HTR-8/SVneo (cell line): ENCODE results near the gene RPS10.
"Not testable (repeated sequence)": the region's sequence is repeated elsewhere in the genome, so short reads cannot be mapped to it uniquely, and the experiment has no call there.

ENCODE experiments used
- DNase-seq: peaks from one replicate; pipeline ENCODE4 v3.0.0; 2011; ENCODE audit warnings: low spot score, mixed read lengths; ENCODE audit not compliant: insufficient read length
- FAIRE-seq: peaks from 2 replicates; lab custom pipeline; 2011; peaks lifted over from hg19 to GRCh38; lab: Jason Lieb, UNC

The RPS10 gene

GRCh38 chr6:34455831-34456230 lies 30.0 kb upstream of the RPS10 start:
- FAIRE-seq, result no peak
- DNase-seq, result no peak

- DNase-seq (no peak), FAIRE-seq (no peak)
These were observed 25.3 kb upstream of the RPS10 start for GRCh38 chr6:34451192-34451591.

DNA sequence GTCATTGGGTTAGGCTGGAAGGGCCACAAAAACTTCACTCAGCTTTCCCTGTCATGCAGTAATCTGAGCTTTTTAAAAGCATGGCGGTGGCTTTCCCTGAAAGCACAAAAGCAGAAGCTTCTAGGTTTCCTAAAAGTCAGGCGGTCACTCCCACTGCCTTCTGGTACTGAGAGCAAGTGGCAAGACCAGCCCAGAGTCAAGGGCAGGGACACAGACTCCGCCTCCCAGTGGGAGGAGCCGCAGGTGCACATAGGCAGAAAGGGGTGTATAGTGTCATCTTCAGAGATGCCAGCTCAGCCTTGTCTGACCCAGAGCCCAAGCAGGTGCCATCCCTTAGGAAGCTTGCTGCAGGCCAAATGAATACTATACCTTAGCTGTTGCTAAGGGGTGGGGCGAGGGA lies 22.0 kb upstream of the RPS10 start:
- FAIRE-seq, result no peak
- DNase-seq, result no peak

- DNase-seq (no peak), FAIRE-seq (no peak)
These were observed 21.5 kb upstream of the RPS10 start for GRCh38 chr6:34447386-34447785.

GRCh38 chr6:34445313-34445860 lies 19.5 kb upstream of the RPS10 start:
- FAIRE-seq (no peak), DNase-seq (no peak)

DNA sequence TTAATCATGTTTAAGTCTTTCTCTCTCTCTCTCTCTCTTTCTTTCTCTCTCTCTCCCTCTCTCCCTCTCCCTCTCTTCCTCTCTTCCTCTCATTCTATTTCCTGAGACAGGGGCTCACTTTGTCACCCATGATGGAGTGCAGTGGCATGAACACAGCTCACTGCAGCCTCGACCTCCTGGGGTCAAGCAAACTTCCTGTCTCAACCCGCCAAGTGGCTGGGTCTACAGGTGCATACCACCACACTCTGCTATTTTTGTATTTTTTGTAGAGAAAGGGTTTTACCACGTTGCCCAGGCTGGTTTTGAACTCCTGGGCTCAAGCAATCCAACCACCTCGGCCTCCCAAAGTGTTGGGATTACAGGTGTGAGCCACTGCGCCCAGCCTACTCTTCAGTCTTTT lies 15.7 kb upstream of the RPS10 start:
- no peak for FAIRE-seq
- DNase-seq, result no peak

DNA sequence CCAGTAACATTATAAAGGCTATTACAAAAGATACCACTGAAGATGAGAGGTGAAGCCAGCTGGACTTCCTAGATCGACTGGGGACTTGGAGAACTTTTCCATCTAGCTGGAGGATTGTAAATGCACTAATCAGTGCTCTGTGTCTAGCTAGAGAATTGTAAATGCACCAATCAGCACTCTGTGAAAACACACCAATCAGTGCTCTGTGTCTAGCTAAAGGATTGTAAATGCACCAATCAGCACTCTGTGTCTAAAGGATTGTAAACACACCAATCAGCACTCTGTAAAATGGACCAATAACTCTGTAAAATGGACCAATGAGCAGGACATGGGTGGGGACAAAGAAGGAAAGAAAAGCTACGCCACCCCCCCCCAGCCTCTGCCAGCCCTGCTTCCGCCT lies 13.6 kb upstream of the RPS10 start:
- FAIRE-seq (no peak), DNase-seq (no peak)

GRCh38 chr6:34438705-34439104 lies 12.8 kb upstream of the RPS10 start:
- FAIRE-seq (no peak), DNase-seq (no peak)

GRCh38 chr6:34437644-34437970 lies 11.7 kb upstream of the RPS10 start:
- FAIRE-seq (no peak), DNase-seq (no peak)

DNA sequence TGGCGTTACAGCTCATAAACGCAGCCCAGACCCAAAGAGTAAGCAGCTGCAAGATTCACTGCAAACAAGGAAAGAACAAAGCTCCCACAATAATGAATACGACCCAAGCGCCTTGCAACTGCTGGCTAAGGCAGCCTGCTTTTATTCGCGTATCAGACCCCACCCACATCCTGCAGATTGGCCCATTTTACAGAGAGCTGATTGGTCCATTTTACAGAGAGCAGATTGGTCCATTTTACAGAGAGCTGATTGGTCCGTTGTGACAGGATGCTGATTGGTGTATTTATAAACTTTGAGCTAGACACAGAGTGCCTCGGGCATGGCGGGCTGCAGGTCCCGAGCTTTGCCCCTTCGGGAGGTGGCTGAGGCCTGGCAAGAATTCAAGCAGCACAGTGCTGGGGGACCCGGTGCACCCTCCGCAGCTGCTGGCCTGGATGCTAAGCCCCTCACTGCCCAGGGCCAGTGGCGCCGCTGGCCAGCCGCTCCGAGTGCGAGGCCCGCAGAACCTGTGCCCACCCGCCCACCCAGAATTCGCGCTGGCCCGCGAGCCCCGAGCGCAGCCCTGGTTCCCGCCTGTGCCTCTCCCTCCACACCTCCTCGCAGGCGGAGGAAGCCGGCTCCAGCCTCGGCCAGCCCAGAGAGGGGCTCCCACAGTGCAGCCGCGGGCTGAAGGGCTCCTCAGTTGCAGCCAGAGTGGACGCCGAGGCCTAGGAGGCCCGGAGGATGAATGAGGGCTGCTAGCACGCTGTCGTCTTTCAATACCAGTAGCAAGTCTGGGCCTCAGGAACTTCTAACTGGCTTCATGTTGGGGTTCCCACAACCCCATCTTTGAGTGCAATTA lies 11.2 kb upstream of the RPS10 start:
- no peak for DNase-seq
- no peak for FAIRE-seq

- FAIRE-seq, result no peak
These were observed 10.0 kb upstream of the RPS10 start for GRCh38 chr6:34435916-34436315.

DNA sequence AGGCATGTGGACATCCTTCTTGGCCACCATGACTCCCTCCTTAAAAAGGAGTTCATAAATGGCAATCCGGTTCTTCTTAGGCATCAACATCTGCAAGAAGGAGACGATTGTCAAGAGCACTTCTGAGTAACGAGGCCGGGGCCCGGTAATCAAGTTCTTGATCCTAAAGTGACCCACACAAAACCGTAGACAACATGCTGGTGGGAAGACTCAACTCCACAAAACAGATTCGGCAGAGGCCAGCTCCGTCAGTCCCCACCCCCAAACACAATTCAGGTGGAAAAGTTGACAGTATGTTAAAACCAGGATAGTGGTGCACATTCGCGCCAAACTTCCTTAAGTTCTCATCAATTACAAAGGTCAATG lies 754 bp downstream of the RPS10 start:
- FAIRE-seq (no peak), DNase-seq (no peak)

More at GRCh38 chr6:34435916-34436315, 10.0 kb upstream of the RPS10 start:
- no peak for DNase-seq

- FAIRE-seq, result no peak
- no peak for DNase-seq
These were observed 1.4 kb downstream of the RPS10 start for GRCh38 chr6:34424200-34425131.

DNA sequence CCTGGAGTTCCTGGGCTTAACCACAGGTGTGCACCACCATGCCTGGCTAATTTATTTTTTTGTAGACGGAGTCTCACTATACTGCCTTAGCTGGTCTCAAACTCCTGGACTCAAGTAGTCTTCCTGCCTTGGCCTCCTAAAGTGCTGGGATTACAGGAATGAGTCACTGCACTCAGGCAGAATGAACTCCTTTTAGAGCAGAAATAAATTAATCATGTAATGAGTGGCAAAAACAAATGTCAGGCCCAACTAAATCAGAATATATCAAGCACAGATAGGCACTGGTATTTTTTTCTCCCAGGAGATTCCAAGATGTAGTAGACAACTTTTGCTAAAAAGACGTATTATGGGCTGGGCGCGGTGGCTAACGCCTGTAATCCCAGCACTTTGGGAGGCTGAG lies 2.6 kb downstream of the RPS10 start:
- FAIRE-seq, result no peak
- no peak for DNase-seq

GRCh38 chr6:34418367-34418766 lies 7.5 kb downstream of the RPS10 start:
- FAIRE-seq (no peak), DNase-seq (no peak)

- no peak for FAIRE-seq
- DNase-seq, result no peak
These were observed 8.9 kb downstream of the RPS10 start for GRCh38 chr6:34416877-34417371.

DNA sequence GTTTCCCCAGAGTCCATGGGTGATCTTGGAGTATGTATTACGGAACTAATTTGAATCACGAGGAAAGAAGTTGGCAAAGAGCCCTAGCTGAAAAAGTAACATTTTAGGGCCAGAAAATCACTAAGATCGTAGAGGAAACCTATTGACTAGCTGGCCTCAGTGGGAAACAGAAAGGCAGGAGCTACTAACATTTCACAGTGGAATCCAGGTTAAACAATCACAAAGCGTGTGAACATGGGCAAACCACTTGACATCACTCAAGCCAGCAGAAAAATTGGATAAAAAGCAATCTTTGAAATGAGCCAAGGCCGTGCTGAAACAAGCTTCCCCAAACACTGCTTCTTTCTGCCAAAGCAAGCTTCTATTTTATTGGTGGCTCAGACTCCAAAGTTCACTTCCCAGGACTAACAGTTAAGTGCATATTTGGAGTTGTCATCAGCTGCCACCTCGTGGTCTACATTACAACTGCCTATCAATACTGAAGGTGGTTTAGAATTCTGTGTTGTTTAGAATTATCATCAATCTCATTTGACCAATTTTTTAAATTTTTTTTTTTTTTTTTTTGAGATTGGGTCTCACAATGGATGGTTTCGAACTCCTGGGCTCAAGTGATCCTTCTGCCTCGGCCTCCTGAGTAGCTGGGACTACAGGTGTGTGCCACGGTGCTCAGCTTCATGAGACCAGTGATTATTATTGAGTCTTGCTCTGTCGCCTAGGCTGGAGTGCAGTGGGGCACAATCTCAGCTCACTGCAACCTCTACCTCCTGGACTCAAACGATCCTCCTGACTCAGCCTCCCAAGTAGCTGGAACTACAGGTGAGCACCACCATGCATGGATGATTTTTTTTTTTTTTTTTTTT lies 10.6 kb downstream of the RPS10 start:
- FAIRE-seq (no peak), DNase-seq (peak; percentile 64)

DNA sequence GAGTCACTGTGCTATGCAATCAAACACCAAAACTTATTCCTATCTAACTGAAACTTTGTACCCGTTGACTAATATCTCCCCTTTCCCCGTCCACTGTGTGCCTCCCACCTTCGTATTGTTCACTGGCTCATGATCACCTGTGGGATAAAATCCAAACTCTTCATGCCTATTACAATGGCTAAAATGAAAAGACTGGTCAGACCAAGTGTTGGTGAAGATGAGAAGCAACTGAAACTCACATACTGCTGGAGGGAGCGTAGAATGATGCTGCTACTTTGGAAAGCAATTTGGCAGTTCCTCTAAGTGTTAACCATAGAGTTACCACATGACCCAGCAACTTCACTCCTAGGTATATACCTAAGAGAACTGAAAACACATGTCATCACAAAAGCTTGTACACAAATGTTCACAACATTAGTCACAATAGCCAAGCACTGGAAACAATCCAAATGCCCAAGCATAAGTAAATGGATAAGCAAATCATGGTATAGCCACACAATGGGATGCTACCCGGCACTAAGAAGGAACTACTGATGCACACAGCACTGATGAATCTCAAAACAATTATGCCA lies 13.1 kb downstream of the RPS10 start:
- DNase-seq (no peak), FAIRE-seq (no peak)

GRCh38 chr6:34412016-34412415 lies 13.9 kb downstream of the RPS10 start:
- DNase-seq (no peak), FAIRE-seq (no peak)

- FAIRE-seq, DNase-seq: not testable (repeated sequence)
These were observed 18.0 kb downstream of the RPS10 start for GRCh38 chr6:34407915-34408314.
